Stimulated activated naive CD8-positive, alpha-beta T cell treated with anti-CD3 and anti-CD28 coated beads, Interleukin-15, Interleukin-2, amounts not matched to agents 100 U/mL and 50 U/mL, for 24 hours (primary cell): ENCODE results near the gene LPGAT1.

Experiments
- ATAC-seq: fragments of 150-1000 bp; cut with Tn5 transposase; one replicate; pipeline ENCODE4 v1.10.0; 2021
- DNase-seq: peaks from one replicate; pipeline ENCODE4 v3.0.0; 2021

LPGAT1 gene

DNA sequence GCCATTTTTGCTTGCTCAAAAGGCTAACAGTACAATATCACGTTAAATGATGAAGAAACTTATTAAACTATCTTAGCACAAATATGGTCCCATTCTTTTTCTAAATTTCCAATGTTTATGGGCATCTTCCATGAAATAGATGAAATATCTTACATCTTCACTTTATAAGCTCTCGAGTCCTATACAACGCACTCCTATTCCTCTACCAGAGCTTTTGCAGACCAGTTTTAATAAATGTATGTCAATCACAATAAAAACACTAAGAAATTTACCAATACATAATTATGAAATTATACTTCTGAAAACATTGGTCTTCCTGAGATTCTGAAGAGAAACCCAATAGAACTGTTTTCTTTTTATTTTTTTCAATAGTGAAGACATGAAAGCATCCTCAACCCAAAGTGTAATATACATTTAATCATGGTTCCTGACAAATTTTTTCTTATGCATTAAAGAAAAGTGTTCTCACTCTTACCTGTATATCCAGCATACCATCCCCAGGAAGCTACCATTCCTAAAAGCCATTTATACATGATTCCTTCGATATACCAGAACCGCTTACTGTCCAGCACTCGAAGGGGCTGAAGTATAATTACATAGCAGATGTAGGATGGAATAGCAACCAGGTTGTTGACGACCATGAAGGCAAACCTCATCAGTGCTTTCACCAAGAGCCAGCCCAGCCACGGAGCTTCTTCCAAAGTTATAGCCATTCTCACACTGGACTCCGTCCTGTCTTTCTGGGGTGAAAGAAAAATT, 1.8 kb downstream of the LPGAT1 start:
- ATAC-seq (no peak), DNase-seq (no peak)

GRCh38 chr1:211827051-211827450, 3.5 kb downstream of the LPGAT1 start:
- ATAC-seq (no peak), DNase-seq (no peak)

GRCh38 chr1:211825980-211826379, 4.6 kb downstream of the LPGAT1 start:
- ATAC-seq = no peak

GRCh38 chr1:211822677-211823407, 7.7 kb downstream of the LPGAT1 start:
- ATAC-seq = no peak
- no peak for DNase-seq

More at GRCh38 chr1:211825980-211826379, 4.6 kb downstream of the LPGAT1 start:
- no peak for DNase-seq

DNA sequence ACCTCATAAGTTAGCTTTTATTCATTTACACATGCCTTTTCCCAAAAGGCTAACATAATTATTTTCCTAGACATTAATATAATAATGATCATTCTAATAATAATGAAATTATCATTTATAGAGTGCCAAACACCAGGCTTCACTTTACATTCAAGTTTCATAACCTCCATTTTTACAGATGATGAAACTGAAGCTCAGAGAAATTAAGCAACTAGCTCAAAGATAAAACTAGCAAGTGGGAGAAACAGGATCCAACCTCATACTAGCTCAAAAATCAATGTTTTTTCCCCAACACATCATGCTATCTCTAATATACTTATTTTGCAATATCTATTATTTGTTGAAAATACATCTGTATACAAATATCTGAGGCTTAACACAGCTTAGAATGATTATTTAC, 14.0 kb downstream of the LPGAT1 start:
- ATAC-seq (no peak), DNase-seq (no peak)

GRCh38 chr1:211814313-211814712, 16.2 kb downstream of the LPGAT1 start:
- no peak for DNase-seq
- ATAC-seq = no peak

GRCh38 chr1:211813590-211813989, 17.0 kb downstream of the LPGAT1 start:
- no peak for DNase-seq
- no peak for ATAC-seq

DNA sequence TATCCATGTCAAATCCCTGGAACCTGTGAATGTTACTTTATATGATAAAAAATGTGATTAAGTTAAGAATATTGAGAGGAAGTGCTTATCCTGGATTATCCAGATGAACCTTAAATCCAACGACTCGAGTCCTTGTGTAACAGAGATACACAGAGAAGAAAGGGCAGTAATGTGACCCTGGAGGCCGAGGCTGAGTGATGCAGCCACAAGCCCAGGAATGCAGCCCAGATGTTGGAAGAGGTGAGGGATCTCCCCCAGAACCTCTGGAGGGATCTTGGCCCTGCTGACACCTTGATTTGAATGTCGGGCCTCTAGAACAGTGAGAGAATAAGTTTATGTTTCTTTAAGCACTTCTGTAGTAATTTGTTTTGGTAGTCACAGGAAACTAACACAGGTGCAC, 18.0 kb downstream of the LPGAT1 start:
- ATAC-seq (no peak), DNase-seq (no peak)

DNA sequence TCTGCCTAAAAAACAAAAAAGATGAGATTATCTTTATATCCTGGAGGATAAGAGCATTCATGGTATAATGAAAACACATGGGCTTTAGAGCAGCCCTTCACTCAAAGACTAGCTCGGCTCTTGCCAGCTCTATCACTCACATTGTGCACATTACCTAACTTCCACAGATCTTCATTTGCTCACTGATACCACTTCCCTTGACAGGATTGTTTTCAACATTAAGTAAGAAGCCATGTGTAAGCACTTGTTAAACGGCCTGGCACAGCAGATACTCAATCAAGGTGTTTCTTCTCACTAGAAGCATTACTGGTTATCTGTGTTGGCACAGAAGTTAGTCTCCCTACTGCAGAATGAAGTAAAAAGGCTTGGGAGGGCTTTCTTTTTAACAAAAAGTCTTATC, 18.7 kb downstream of the LPGAT1 start:
- no peak for DNase-seq

GRCh38 chr1:211811126-211811525, 19.4 kb downstream of the LPGAT1 start:
- DNase-seq (no peak), ATAC-seq (no peak)

More for the DNA sequence above, 18.7 kb downstream of the LPGAT1 start:
- ATAC-seq = no peak

GRCh38 chr1:211808475-211808874, 22.1 kb downstream of the LPGAT1 start:
- no peak for ATAC-seq
- DNase-seq = no peak

GRCh38 chr1:211804915-211805314, 25.6 kb downstream of the LPGAT1 start:
- ATAC-seq (no peak), DNase-seq (no peak)

- DNase-seq = no peak
- no peak for ATAC-seq
These were observed 29.5 kb downstream of the LPGAT1 start for GRCh38 chr1:211800925-211801607.

- ATAC-seq (no peak), DNase-seq (no peak)
These were observed 32.6 kb downstream of the LPGAT1 start for GRCh38 chr1:211797994-211798393.

GRCh38 chr1:211791979-211792378, 38.6 kb downstream of the LPGAT1 start:
- ATAC-seq (no peak), DNase-seq (no peak)

DNA sequence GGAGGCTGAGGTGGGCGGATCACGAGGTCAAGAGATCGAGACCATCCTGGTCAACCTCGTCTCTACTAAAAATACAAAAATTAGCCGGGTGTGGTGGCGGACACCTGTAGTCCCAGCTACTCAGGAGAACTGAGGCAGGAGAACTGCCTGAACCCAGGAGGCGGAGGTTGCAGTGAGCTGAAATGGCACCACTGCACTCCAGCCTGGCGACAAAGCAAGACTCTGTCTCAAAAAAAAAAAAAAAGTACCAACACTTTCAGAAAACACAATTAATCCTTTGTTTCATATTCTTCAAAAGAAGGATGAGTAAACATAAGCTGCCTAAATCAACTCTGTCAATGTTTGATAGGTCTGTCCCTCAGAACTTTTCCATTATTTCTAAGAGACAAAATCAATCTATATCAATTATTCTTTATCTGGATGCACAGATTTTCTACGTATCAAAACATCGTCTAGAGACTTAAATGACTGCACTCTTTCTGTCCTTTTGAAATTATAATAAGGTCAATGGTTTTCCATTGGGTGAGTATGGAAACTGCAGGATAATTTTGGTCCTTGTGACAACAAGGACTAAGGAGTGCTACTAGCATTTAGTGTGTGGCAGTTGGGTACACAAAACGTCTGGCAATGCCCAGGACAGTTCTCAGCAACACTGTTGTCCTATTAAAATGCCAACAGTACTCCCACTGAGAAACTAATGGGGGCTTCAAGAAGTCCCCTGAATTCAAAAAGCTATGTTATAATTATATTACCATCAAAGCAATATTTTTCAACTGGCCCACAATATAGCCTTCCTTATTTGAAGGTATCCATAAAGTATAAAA, 40.7 kb downstream of the LPGAT1 start:
- ATAC-seq = no peak

GRCh38 chr1:211788626-211789025, 41.9 kb downstream of the LPGAT1 start:
- DNase-seq = no peak
- ATAC-seq = no peak

More for the DNA sequence above, 40.7 kb downstream of the LPGAT1 start:
- DNase-seq = no peak

- no peak for ATAC-seq
- no peak for DNase-seq
These were observed 46.7 kb downstream of the LPGAT1 start for GRCh38 chr1:211783897-211784296.

DNA sequence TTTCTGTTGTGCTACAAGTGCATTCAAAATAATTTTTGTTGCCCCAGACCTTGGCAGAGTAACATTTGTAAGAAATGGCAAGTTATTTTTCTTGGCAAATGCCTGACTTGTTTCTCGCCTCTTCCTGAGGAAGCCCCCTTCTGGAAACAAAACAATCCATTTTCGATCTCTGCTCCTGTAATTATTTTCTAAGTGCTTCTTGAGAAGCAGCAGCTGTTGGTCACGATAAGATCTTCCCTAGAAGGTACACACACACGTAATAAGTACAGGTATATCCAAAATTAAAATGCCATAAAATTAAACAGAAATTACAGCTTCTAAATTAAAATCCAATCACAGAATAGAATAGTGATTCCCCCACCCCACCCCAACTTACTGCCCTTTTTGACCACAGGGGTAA, 47.3 kb downstream of the LPGAT1 start:
- DNase-seq (no peak), ATAC-seq (no peak)

GRCh38 chr1:211781260-211781659, 49.3 kb downstream of the LPGAT1 start:
- DNase-seq = no peak

GRCh38 chr1:211775170-211775569, 55.4 kb downstream of the LPGAT1 start:
- ATAC-seq (no peak), DNase-seq (no peak)

More at GRCh38 chr1:211781260-211781659, 49.3 kb downstream of the LPGAT1 start:
- no peak for ATAC-seq

DNA sequence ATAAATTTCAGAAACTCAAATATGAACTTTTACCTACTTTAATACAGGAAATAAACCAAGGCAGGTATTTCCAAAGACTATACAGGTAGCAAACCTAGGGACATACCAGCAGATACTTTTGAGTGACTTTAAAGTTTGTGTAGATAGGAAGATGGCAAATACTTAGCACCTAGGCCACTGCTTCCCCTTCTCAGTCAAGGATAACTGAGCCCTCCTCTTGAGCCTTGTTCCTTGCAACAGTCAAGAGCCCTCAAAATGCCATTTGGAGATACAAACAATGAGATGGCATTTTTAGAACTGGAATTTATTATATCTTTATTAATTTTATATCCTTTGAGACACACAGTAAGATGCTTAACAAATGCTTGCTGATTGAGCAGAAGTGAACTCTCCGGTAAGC, 65.9 kb downstream of the LPGAT1 start:
- DNase-seq = no peak
- ATAC-seq = no peak
